HG03457 (cell line): ENCODE data around the gene PSRC1.
"Not testable (repeated sequence)": the region's sequence is repeated elsewhere in the genome, so short reads cannot be mapped to it uniquely, and the experiment has no call there.

Experiments
- ATAC-seq: cut with Tn5 transposase; IDR thresholded peaks from one replicate; pipeline ENCODE4 v1.9.1; 2021; ENCODE audit warnings: moderate number of reproducible peaks; ENCODE audit not compliant: unreplicated experiment

The PSRC1 gene

GRCh38 chr1:109282952-109283747 lies at the start of gene PSRC1:
TSS of gene PSRC1 (minus strand) at chr1:109283145.
- peak; percentile 92 for ATAC-seq

GRCh38 chr1:109331113-109331512 lies 48.2 kb upstream of the PSRC1 start:
- ATAC-seq = no peak

- ATAC-seq = no peak
These were observed 44.3 kb upstream of the PSRC1 start for GRCh38 chr1:109327285-109327684.

GRCh38 chr1:109322974-109323373 lies 40.0 kb upstream of the PSRC1 start:
- no peak for ATAC-seq

GRCh38 chr1:109319114-109319513 lies 36.2 kb upstream of the PSRC1 start:
- no peak for ATAC-seq

- ATAC-seq = no peak
These were observed 33.6 kb upstream of the PSRC1 start for GRCh38 chr1:109316506-109316905.

GRCh38 chr1:109315288-109315687 lies 32.3 kb upstream of the PSRC1 start:
- no peak for ATAC-seq

- no peak for ATAC-seq
These were observed 31.9 kb upstream of the PSRC1 start for GRCh38 chr1:109314795-109315194.

- ATAC-seq = no peak
These were observed 30.2 kb upstream of the PSRC1 start for GRCh38 chr1:109312978-109313775.

GRCh38 chr1:109312246-109312645 lies 29.3 kb upstream of the PSRC1 start:
- no peak for ATAC-seq

- no peak for ATAC-seq
These were observed 26.4 kb upstream of the PSRC1 start for GRCh38 chr1:109309347-109309746.

GRCh38 chr1:109307274-109308021 lies 24.5 kb upstream of the PSRC1 start:
- no peak for ATAC-seq

GRCh38 chr1:109306832-109307273 lies 23.9 kb upstream of the PSRC1 start, which contains the start of gene MYBPHL:
TSS of gene MYBPHL (minus strand) at chr1:109307011. CDS start at chr1:109306991, 20 bp downstream.
- ATAC-seq = no peak

- ATAC-seq = not testable (repeated sequence)
These were observed 23.0 kb upstream of the PSRC1 start for GRCh38 chr1:109305991-109306390.

GRCh38 chr1:109304226-109304920 lies 21.4 kb upstream of the PSRC1 start:
- ATAC-seq = no peak

- ATAC-seq = no peak
These were observed 18.9 kb upstream of the PSRC1 start for GRCh38 chr1:109301874-109302273.

GRCh38 chr1:109300650-109301151 lies 17.8 kb upstream of the PSRC1 start:
- ATAC-seq = no peak

- no peak for ATAC-seq
These were observed 16.8 kb upstream of the PSRC1 start for GRCh38 chr1:109299558-109300343.

GRCh38 chr1:109298666-109299557 lies 16.0 kb upstream of the PSRC1 start:
- no peak for ATAC-seq
